B cell (primary cell): ENCODE measurements around the gene SNAPC4. TPM values are rescaled to one million over a fixed set of nuclear protein-coding genes. Genes with fewer than 3 reads are reported as not detected.

ENCODE experiments used
- ATAC-seq: fragments of 200-7000 bp; cut with Tn5 transposase; one replicate; pipeline ENCODE4 v1.10.0; 2021; ENCODE audit warnings: low read depth, mild to moderate bottlenecking, moderate number of reproducible peaks, moderate library complexity
- CTCF ChIA-PET: fragments of 350-600 bp; sonication (Branson Sonifier 250); formaldehyde crosslinking; loops from one replicate; lab custom pipeline; 2021; ENCODE audit warnings: antibody characterized with exemption, inconsistent platforms; lab: Charles Lee
- POLR2A ChIA-PET: fragments of 350-600 bp; sonication (Branson Sonifier 250); formaldehyde crosslinking; loops from one replicate; lab custom pipeline; 2021; ENCODE audit warnings: antibody characterized with exemption; lab: Charles Lee
- DNase-seq: peaks from one replicate; pipeline ENCODE4 v3.0.0; 2013
- H2AFZ ChIP-seq: 2 replicates; pipeline ENCODE4 v1.6.1; 2012; ENCODE audit warnings: mild to moderate bottlenecking, low read depth, low read length; ENCODE audit not compliant: insufficient read depth, poor library complexity, severe bottlenecking
- H3K27ac ChIP-seq, 2 donors: 1 replicate in 1 of 2; 2 replicates in 1 of 2; pipeline ENCODE4 v1.5.1; 2012 to 2013; ENCODE audit warnings: low read length in 2 of 2, mild to moderate bottlenecking in 2 of 2, moderate library complexity in 1 of 2
- H3K27me3 ChIP-seq, 4 experiments: fragments of 200-600 bp in 1 of 4; sonication (generic) in 1 of 4; replicated peaks in 1 of 4; 1 replicate in 2 of 4; 2 replicates in 2 of 4; pipeline versions ENCODE4 v1.6.1 to v1.7.0; 2013 to 2016; ENCODE audit warnings: low read length in 3 of 4, mild to moderate bottlenecking in 2 of 4, mixed read lengths in 1 of 4, moderate library complexity in 1 of 4; ENCODE audit not compliant: insufficient read depth in 4 of 4, control insufficient read depth in 3 of 4; ENCODE audit errors: control extremely low read depth in 1 of 4
- H3K36me3 ChIP-seq, 2 experiments: replicated peaks in 1 of 2; 1 replicate in 1 of 2; 2 replicates in 1 of 2; pipeline versions ENCODE4 v1.6.1 to v1.7.1; 2013; ENCODE audit warnings: low read length in 1 of 2; ENCODE audit not compliant: insufficient read depth in 2 of 2, control insufficient read depth in 1 of 2; ENCODE audit errors: control extremely low read depth in 1 of 2, extremely low read depth in 1 of 2
- H3K4me1 ChIP-seq, 2 donors: fragments of 200-600 bp in 1 of 2; sonication (generic) in 1 of 2; 1 replicate in 1 of 2; 2 replicates in 1 of 2; pipeline versions ENCODE4 v1.5.1 to v1.6.1; 2013 to 2017; ENCODE audit warnings: low read length in 2 of 2; ENCODE audit not compliant: control insufficient read depth in 2 of 2, insufficient read depth in 2 of 2
- H3K4me2 ChIP-seq: replicated peaks from 2 replicates; pipeline ENCODE3; 2012; ENCODE audit warnings: mild to moderate bottlenecking, low read depth, low read length; ENCODE audit not compliant: poor library complexity, severe bottlenecking
- H3K4me3 ChIP-seq, 5 experiments: fragments of 200-600 bp in 1 of 5; sonication (generic) in 1 of 5; 1 replicate in 3 of 5; 2 replicates in 2 of 5; pipeline versions ENCODE4 v1.5.1 to v1.7.0; 2011 to 2016; ENCODE audit warnings: low read length in 4 of 5, mild to moderate bottlenecking in 4 of 5, low read depth in 2 of 5, control low read depth in 1 of 5, moderate library complexity in 1 of 5; ENCODE audit not compliant: insufficient read depth in 1 of 5; ENCODE audit errors: control extremely low read depth in 1 of 5, extremely low read depth in 1 of 5
- H3K79me2 ChIP-seq: fragments of 200-600 bp; sonication (generic); one replicate; pipeline ENCODE4 v1.6.0; 2016; ENCODE audit warnings: low read length; ENCODE audit not compliant: control insufficient read depth, insufficient read depth
- H3K9ac ChIP-seq: fragments of 200-600 bp; sonication (generic); 2 replicates; pipeline ENCODE4 v1.6.1; 2017; ENCODE audit warnings: mild to moderate bottlenecking, low read length, moderate library complexity
- H3K9me3 ChIP-seq, 3 donors: one replicate each; pipeline versions ENCODE4 v1.6.1 to v1.7.1; 2013; ENCODE audit warnings: low read length in 2 of 3; ENCODE audit not compliant: control insufficient read depth in 2 of 3, insufficient read depth in 1 of 3; ENCODE audit errors: control extremely low read depth in 1 of 3
- H4K20me1 ChIP-seq: 2 replicates; pipeline ENCODE4 v1.6.0; 2012; ENCODE audit warnings: mild to moderate bottlenecking, low read length; ENCODE audit not compliant: insufficient read depth, control insufficient read depth, poor library complexity, severe bottlenecking
- H3K27ac Mint-ChIP-seq: one replicate; pipeline ENCODE4 v1.8.0; 2021; ENCODE audit warnings: mixed read lengths
- H3K27me3 Mint-ChIP-seq: one replicate; pipeline ENCODE4 v1.8.0; 2021; ENCODE audit warnings: mixed read lengths
- H3K4me1 Mint-ChIP-seq: one replicate; pipeline ENCODE4 v1.8.0; 2021; ENCODE audit warnings: mixed read lengths
- H3K4me3 Mint-ChIP-seq: one replicate; pipeline ENCODE4 v1.8.0; 2021; ENCODE audit warnings: mixed read lengths
- H3K9me3 Mint-ChIP-seq: one replicate; pipeline ENCODE4 v1.8.0; 2022; ENCODE audit warnings: mixed read lengths; ENCODE audit not compliant: insufficient read depth
- EZH2 ChIP-seq: IDR thresholded peaks from 2 replicates; pipeline ENCODE4 v1.6.1; 2012; ENCODE audit warnings: borderline replicate concordance, low read depth, mild to moderate bottlenecking, moderate library complexity, low read length; ENCODE audit not compliant: insufficient read depth, poor library complexity, severe bottlenecking
- WGBS: methylation state at CpG from one replicate; pipeline ENCODE4 v1.1.5; 2013; ENCODE audit warnings: missing lambda C conversion rate; ENCODE audit not compliant: insufficient coverage; 5-methylcytosine and 5-hydroxymethylcytosine counted together
- intact Hi-C: fragments of 100-400 bp; cut with micrococcal nuclease; formaldehyde crosslinking; loops from one replicate; pipeline ENCODE4 v1.10.0; 2022
- polyA plus RNA-seq: library from polyadenylated mRNA; depleted of rRNA; stranded (reverse); fragments of >200 nt; gene quantifications from 2 replicates; pipeline ENCODE4 v1.2.3, GENCODE V29; 2012
- total RNA-seq, 2 donors: library from RNA; stranded (reverse); fragments of 120-200 nt in 1 of 2; gene quantifications; 1 replicate in 1 of 2; 2 replicates in 1 of 2; pipeline versions ENCODE4 v1.2.3 to v1.2.4, GENCODE V29; 2013 to 2022
- TF ChIP-seq, protein P1 (sequence below): fragments of 200-600 bp; IDR thresholded peaks from one replicate; pipeline ENCODE4 v1.8.0; 2022; ENCODE audit warnings: antibody characterized with exemption, mild to moderate bottlenecking

Gene SNAPC4
- total and polyA plus RNA-seq, 2 donors (not counting 1 experiment from before 2014, with no cell fraction given) = 13.1 to 15.6 TPM

DNA sequence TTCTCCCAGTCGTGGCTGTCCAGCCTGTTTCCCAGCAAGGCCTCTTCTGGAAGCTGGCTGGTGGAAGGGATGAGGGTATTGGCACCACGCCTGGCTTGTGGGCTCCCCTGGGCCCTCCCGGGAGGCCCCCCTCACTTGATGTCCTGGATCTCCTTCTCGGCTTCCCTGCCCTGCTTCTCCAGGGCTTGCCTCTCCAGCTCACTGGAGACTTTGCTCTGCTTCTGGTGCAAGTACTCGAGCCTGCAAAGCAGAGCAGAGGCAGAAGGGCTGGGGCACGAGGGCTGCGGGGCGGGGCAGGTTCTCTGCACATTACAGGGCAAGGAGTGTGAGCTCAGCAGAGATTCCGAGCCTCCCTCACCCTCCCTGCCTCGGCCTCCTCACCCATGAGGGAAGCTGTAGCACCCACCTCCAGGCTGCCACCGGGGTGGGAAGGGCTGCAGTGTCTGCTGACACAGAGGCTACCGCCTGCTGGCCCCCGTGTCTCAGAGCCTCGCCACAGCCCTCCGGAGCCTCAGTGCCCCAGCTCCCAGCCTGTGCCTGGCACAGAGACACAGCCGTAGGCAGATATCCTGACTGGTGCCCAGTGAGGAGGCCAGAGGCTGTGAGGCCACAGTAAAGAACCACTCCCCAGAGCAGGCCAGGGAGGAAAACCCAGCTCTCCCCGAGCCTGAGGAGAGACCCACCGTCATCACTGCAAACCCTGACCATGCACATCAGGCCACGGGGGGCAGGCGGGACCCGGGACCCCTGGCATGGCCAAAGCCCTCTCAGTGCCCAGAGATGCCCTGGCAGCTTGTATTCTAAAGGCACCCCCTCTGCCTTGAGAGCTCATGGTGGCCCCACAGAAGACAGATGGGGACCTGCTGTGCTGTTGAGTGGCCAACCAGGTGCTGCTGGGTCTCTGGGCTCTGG is 7.2 kb downstream of the SNAPC4 start:
- Histone ChIP-seq H3K4me3 (no peak overlapping the region), H3K4me1 (no peaks in the 10 kb centered on the region), H3K27me3 (no peaks in the 10 kb centered on the region), H4K20me1 (peaks cover 8% of the 10 kb centered on the region), H3K9me3 (no peaks in the 10 kb centered on the region), H3K27ac (no peak overlapping the region), H3K36me3 (peaks cover 1 to 81% of the 10 kb centered on the region in 2 experiments), H3K9ac (no peak overlapping the region), H3K4me2 (no peak overlapping the region), H2AFZ (no peak overlapping the region), H3K79me2 (peaks cover 15% of the 10 kb centered on the region)
- Mint-ChIP-seq H3K4me1 (no peaks in the 10 kb centered on the region), H3K9me3 (no peaks in the 10 kb centered on the region), H3K27me3 (no peaks in the 10 kb centered on the region), H3K4me3 (no peak overlapping the region), H3K27ac (no peak overlapping the region)
- CTCF ChIA-PET = no interaction called here
- ATAC-seq = no peak
- TF ChIP-seq, protein P1, sequence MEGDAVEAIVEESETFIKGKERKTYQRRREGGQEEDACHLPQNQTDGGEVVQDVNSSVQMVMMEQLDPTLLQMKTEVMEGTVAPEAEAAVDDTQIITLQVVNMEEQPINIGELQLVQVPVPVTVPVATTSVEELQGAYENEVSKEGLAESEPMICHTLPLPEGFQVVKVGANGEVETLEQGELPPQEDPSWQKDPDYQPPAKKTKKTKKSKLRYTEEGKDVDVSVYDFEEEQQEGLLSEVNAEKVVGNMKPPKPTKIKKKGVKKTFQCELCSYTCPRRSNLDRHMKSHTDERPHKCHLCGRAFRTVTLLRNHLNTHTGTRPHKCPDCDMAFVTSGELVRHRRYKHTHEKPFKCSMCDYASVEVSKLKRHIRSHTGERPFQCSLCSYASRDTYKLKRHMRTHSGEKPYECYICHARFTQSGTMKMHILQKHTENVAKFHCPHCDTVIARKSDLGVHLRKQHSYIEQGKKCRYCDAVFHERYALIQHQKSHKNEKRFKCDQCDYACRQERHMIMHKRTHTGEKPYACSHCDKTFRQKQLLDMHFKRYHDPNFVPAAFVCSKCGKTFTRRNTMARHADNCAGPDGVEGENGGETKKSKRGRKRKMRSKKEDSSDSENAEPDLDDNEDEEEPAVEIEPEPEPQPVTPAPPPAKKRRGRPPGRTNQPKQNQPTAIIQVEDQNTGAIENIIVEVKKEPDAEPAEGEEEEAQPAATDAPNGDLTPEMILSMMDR = no peak
- TF ChIP-seq EZH2 = no peak
- intact Hi-C loops = no loop called here
- 91% methylated on average over 21 of the region's 21 CpGs for WGBS
- POLR2A ChIA-PET = interaction anchor here (1.1 kb wide), 1 partner anchor 11 kb away, joined by 3 read pairs; no protein-coding TSS in a partner anchor
- no peak for DNase-seq
